ENCODE measurements around the gene MRNIP.
"Not testable (repeated sequence)": the region's sequence is repeated elsewhere in the genome, so short reads cannot be mapped to it uniquely, and the experiment has no call there.

The MRNIP gene

DNA sequence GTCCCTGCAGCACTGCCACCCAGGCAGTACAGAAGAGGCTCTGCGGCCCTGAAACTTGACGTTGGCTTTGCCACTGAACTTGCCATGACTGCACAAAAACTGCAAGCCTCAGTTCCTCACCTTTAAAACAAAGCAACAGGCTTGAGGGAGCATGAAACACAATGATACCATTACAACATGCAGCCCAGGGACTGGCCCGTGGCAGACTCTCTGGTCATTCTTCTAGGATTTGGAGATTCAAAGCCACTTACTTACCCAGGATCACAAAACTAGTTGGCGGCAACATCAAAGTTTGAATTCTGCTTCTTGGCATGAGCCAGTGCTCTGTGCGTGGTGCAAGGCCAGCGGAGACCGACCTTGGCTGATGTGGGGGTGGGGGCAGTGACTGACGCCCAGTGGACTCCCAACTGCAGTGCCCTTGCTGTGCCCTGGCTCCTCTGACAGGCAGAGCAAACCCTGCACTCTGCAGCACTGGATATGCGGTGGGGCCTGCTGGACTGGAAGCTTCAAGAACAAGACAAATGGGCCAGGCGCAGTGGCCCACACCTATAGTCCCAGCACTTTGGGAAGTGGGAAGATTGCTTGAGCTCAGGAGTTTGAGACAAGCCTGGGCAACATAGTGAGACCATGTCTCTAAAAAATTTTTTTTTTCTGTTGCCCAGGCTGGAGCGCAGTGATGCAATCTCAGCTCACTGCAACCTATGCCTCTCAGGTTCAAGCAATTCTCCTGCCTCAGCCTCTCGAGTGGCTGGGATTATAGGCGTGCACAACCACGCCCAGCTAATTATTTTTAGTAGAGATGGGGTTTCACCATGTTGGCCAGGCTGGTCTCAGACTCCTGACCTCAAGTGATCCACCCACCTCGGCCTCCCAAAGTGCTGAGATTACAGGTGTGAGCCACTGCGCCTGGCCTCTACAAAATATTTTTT, 19.0 kb downstream of the MRNIP start:
- H3K4me3 ChIP-seq (ENCODE audit: low read length) = no peak overlapping the region
- TF ChIP-seq, protein P1, sequence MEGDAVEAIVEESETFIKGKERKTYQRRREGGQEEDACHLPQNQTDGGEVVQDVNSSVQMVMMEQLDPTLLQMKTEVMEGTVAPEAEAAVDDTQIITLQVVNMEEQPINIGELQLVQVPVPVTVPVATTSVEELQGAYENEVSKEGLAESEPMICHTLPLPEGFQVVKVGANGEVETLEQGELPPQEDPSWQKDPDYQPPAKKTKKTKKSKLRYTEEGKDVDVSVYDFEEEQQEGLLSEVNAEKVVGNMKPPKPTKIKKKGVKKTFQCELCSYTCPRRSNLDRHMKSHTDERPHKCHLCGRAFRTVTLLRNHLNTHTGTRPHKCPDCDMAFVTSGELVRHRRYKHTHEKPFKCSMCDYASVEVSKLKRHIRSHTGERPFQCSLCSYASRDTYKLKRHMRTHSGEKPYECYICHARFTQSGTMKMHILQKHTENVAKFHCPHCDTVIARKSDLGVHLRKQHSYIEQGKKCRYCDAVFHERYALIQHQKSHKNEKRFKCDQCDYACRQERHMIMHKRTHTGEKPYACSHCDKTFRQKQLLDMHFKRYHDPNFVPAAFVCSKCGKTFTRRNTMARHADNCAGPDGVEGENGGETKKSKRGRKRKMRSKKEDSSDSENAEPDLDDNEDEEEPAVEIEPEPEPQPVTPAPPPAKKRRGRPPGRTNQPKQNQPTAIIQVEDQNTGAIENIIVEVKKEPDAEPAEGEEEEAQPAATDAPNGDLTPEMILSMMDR (IDR thresholded peaks at IDR 0.05; ENCODE audit: insufficient read depth, low read depth, low read length, missing control alignments) = no peak
- DNase-seq (ENCODE audit: low read depth) = no peak

DNA sequence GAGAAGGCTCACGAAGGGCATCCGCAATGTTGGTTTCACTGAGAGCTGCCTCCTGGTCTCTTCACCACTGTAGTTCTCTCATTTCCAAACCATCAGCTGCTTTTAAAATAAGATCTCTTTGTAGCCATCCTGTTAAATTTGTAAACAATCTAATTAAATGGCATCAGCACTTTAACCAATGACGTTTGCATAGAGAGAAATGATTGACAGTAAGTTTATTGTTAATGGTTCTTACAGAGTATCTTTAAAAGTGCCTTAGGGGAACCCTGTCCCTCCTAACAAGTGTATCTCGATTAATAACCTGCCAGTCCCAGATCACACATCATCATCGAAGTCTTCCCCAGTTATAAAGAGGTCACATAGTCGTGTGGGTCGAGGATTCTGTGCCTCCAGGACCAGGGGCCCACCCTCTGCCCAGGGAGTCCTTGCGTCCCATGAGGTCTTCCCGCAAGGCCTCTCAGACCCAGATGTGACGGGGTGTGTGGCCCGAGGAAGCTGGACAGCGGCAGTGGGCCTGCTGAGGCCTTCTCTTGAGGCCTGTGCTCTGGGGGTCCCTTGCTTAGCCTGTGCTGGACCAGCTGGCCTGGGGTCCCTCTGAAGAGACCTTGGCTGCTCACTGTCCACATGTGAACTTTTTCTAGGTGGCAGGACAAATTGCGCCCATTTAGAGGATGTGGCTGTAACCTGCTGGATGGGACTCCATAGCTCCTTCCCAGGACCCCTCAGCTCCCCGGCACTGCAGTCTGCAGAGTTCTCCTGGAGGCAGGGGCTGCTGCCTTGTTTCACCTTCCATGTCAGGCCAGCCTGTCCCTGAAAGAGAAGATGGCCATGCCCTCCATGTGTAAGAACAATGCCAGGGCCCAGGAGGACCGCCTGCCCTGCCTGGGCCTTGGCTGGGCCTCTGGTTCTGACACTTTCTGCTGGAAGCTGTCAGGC, 21.3 kb downstream of the MRNIP start:
- TF ChIP-seq, protein P1 (IDR thresholded peaks at IDR 0.05; ENCODE audit: insufficient read depth, low read depth, low read length, missing control alignments) = no peak
- H3K4me3 ChIP-seq (ENCODE audit: low read length) = no peak overlapping the region
- DNase-seq (ENCODE audit: low read depth) = no peak

DNA sequence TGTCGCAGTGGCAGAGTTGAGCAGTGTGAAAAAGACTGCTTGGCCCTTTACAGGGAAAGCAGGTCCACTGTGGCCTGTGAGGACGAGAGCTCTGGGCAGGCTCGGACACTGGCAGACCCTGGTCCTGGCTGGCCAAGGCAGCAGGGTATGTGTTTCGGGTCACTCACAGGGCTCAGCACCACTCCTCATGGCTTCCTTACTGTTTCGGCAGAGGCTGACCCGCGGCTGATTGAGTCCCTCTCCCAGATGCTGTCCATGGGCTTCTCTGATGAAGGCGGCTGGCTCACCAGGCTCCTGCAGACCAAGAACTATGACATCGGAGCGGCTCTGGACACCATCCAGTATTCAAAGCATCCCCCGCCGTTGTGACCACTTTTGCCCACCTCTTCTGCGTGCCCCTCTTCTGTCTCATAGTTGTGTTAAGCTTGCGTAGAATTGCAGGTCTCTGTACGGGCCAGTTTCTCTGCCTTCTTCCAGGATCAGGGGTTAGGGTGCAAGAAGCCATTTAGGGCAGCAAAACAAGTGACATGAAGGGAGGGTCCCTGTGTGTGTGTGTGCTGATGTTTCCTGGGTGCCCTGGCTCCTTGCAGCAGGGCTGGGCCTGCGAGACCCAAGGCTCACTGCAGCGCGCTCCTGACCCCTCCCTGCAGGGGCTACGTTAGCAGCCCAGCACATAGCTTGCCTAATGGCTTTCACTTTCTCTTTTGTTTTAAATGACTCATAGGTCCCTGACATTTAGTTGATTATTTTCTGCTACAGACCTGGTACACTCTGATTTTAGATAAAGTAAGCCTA, 22.2 kb downstream of the MRNIP start:
- TF ChIP-seq, protein P1 (IDR thresholded peaks at IDR 0.05; ENCODE audit: insufficient read depth, low read depth, low read length, missing control alignments) = no peak
- no peak for DNase-seq (ENCODE audit: low read depth)
- no peak overlapping the region for H3K4me3 ChIP-seq (ENCODE audit: low read length)

DNA sequence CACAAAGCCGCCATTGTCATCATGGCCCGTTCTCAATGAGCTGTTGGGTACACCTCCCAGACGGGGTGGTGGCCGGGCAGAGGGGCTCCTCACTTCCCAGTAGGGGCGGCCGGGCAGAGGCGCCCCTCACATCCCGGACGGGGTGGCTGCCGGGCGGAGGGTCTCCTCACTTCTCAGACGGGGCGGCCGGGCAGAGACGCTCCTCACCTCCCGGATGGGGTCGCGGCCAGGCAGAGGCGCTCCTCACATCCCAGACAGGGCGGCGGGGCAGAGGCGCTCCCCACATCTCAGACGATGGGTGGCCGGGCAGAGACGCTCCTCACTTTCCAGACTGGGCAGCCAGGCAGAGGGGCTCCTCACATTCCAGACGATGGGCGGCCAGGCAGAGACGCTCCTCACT, 23.7 kb downstream of the MRNIP start:
- H3K4me3 ChIP-seq (ENCODE audit: low read length); DNase-seq (ENCODE audit: low read depth): not testable (repeated sequence)

DNA sequence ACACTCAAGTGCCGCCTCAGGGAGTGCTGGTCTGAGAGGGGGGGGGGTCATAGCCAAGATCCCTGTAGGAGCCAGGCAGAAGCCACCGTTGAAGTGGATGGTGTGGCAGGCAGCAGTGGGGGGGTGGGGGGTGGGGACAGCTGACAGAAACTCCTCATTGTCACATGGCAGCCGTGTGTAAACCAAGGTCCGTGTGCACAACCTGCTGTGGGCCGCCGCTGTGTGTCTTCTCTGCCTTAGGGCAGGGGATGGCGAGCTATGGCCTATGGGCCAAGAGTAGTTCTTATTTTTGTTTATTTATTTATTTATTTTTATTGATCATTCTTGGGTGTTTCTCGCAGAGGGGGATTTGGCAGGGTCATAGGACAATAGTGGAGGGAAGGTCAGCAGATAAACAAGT, 24.5 kb downstream of the MRNIP start:
- TF ChIP-seq, protein P1 (IDR thresholded peaks at IDR 0.05; ENCODE audit: insufficient read depth, low read depth, low read length, missing control alignments) = no peak
- no peak for DNase-seq (ENCODE audit: low read depth)
- no peak overlapping the region for H3K4me3 ChIP-seq (ENCODE audit: low read length)

DNA sequence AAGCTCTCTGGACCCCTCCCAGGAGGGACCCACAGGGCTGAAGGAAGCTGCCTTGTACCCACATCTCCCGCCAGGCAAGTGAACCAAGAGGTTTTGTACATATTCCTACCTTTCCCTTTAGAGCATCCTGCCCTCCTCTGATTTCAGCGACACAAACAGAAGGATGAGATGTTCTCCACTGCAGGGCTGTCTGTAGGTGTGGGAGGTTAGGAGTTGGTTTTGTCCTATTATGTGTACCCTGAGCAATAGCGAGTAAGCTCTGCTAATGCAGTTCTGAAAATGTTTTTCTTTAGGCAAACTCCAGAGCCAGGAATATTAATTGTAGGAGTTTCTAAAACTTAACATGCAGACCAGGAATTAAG, 24.9 kb downstream of the MRNIP start:
- H3K4me3 ChIP-seq (ENCODE audit: low read length) = no peak overlapping the region
- TF ChIP-seq, protein P1 (IDR thresholded peaks at IDR 0.05; ENCODE audit: insufficient read depth, low read depth, low read length, missing control alignments) = no peak
- no peak for DNase-seq (ENCODE audit: low read depth)

Data from epithelial cell of esophagus (primary cell).